ENCODE measurements around the gene CUL5. TPM values are rescaled to one million over a fixed set of nuclear protein-coding genes. Genes with fewer than 3 reads are reported as not detected.

The CUL5 gene
- total RNA-seq, 1 experiment from 2014 or later, result 34.3 TPM

GRCh38 chr11:108002476-108002875 is 6.2 kb upstream of the CUL5 start:
- Histone ChIP-seq H3K9me2 (ENCODE audit: insufficient read depth) (no peaks in the 10 kb centered on the region), H3K4me2 (no peak overlapping the region), H4K20me1 (ENCODE audit: insufficient read depth) (no peaks in the 10 kb centered on the region), H3K27ac (no peak overlapping the region), H3K79me2 (ENCODE audit: low read depth) (no peaks in the 10 kb centered on the region), H3K4me3 (no peak overlapping the region), H2AFZ (0 out of 2 replicates have a peak overlapping the region, but pooled peaks have one; percentile 41), H3K4me1 (replicated peaks; ENCODE audit: insufficient read depth) (peaks cover 4% of the 10 kb centered on the region; the same call in 1 of the 2 replicates), H3K36me3 (ENCODE audit: low read depth) (no peaks in the 10 kb centered on the region), H3K9me3 (ENCODE audit: insufficient read depth, low read depth) (no peaks in the 10 kb centered on the region), H3K27me3 (ENCODE audit: insufficient read depth, low read depth) (no peaks in the 10 kb centered on the region), H3F3A (ENCODE audit: insufficient read depth, low read depth) (no peaks in the 10 kb centered on the region)
- intact Hi-C loops (cut with micrococcal nuclease; ENCODE audit: unreplicated experiment), result loop anchor here (10.0 kb wide), 1 partner anchor 652 kb away; no protein-coding TSS in a partner anchor
- CTCF ChIA-PET, result no interaction called here
- no peak for DNase-seq
- TF ChIP-seq CTCF (conservative IDR thresholded peaks at IDR 0.05) (no peak), EZH2 (IDR thresholded peaks at IDR 0.05; ENCODE audit: low read depth) (no peak)
- BruUV-seq (replicated peaks), result no TSS peak
- POLR2A ChIA-PET (ENCODE audit: unreplicated experiment), result no interaction called here

GRCh38 chr11:108003623-108004022 is 5.1 kb upstream of the CUL5 start:
- Histone ChIP-seq H3K9me2 (ENCODE audit: insufficient read depth) (no peaks in the 10 kb centered on the region), H3K4me2 (no peak overlapping the region), H3K27me3 (ENCODE audit: insufficient read depth, low read depth) (no peaks in the 10 kb centered on the region), H3K4me1 (replicated peaks; ENCODE audit: insufficient read depth) (peaks cover 7% of the 10 kb centered on the region; the same call in 1 of the 2 replicates), H3K79me2 (ENCODE audit: low read depth) (no peaks in the 10 kb centered on the region), H3F3A (ENCODE audit: insufficient read depth, low read depth) (no peaks in the 10 kb centered on the region), H3K4me3 (no peak overlapping the region), H3K27ac (no peak overlapping the region), H3K9me3 (ENCODE audit: insufficient read depth, low read depth) (no peaks in the 10 kb centered on the region), H2AFZ (no peak overlapping the region), H4K20me1 (ENCODE audit: insufficient read depth) (no peaks in the 10 kb centered on the region), H3K36me3 (ENCODE audit: low read depth) (no peaks in the 10 kb centered on the region)
- POLR2A ChIA-PET (ENCODE audit: unreplicated experiment), result no interaction called here
- BruUV-seq (replicated peaks), result no TSS peak
- DNase-seq, result no peak
- CTCF ChIA-PET, result no interaction called here
- intact Hi-C loops (cut with micrococcal nuclease; ENCODE audit: unreplicated experiment), result loop anchor here (10.0 kb wide), 1 partner anchor 651 kb away; no protein-coding TSS in a partner anchor
- TF ChIP-seq CTCF (conservative IDR thresholded peaks at IDR 0.05), result no peak
- no peak for TF ChIP-seq EZH2 (IDR thresholded peaks at IDR 0.05; ENCODE audit: low read depth)

GRCh38 chr11:108007819-108008218 is 879 bp upstream of the CUL5 start:
- no peak for DNase-seq
- no peak overlapping the region for H3K27ac ChIP-seq
- ChIA-PET POLR2A (ENCODE audit: unreplicated experiment) (no interaction called here), CTCF (no interaction called here)
- no peak overlapping the region for H3K4me3 ChIP-seq
- no peaks in the 10 kb centered on the region for H3K9me3 ChIP-seq (ENCODE audit: insufficient read depth, low read depth)
- H3K9me2 ChIP-seq (ENCODE audit: insufficient read depth), result no peaks in the 10 kb centered on the region
- intact Hi-C loops (cut with micrococcal nuclease; ENCODE audit: unreplicated experiment), result loop anchor here (2.0 to 10.0 kb wide), 3 partner anchors 215 to 647 kb away; partner anchors contain the start of genes ATM and NPAT
- H3K4me1 ChIP-seq (replicated peaks; ENCODE audit: insufficient read depth), result peaks cover 25% of the 10 kb centered on the region
- peaks cover 40% of the 10 kb centered on the region for H3K79me2 ChIP-seq (ENCODE audit: low read depth)
- TF ChIP-seq EZH2 (IDR thresholded peaks at IDR 0.05; ENCODE audit: low read depth), result no peak
- no peak for TF ChIP-seq CTCF (conservative IDR thresholded peaks at IDR 0.05)
- H3K4me2 ChIP-seq, result no peak overlapping the region; the same call in 1 of the 2 replicates
- H2AFZ ChIP-seq, result no peak overlapping the region
- no peaks in the 10 kb centered on the region for H3K27me3 ChIP-seq (ENCODE audit: insufficient read depth, low read depth)
- 0 out of 2 replicates have a peak, but pooled peaks cover 6% of the 10 kb centered on the region for H3K36me3 ChIP-seq (ENCODE audit: low read depth)
- no TSS peak for BruUV-seq (replicated peaks)
- H4K20me1 ChIP-seq (ENCODE audit: insufficient read depth), result peaks cover 10% of the 10 kb centered on the region
- no peaks in the 10 kb centered on the region for H3F3A ChIP-seq (ENCODE audit: insufficient read depth, low read depth)
